Measurements from ENCODE around the gene EBP. TPM values are rescaled to one million over a fixed set of nuclear protein-coding genes. Genes with fewer than 3 reads are reported as not detected.

EBP gene
- total and polyA plus RNA-seq, 9 of the 15 experiments (the other 6 are each of a cell fraction or from before 2014, with no cell fraction given), result 228 to 987 (median 274) TPM

- no peak overlapping the region for H3K9ac ChIP-seq (ENCODE audit: insufficient read depth in 1 of 2, low read depth in 2 of 2, low read length in 2 of 2)
- no peak overlapping the region for H3K27ac ChIP-seq (ENCODE audit: extremely low read depth, low read depth, low read length)
- no peak overlapping the region for H3K4me2 ChIP-seq (ENCODE audit: insufficient read depth, low read length)
- no peaks in the 10 kb centered on the region; the same call in 2 of the 3 replicates for H3K36me3 ChIP-seq (ENCODE audit: control insufficient read depth, insufficient read depth, low read length)
- peaks cover 4% of the 10 kb centered on the region for H3K9me1 ChIP-seq (ENCODE audit: control insufficient read depth, insufficient read depth, low read length)
- no peak for FAIRE-seq
- WGBS (ENCODE audit: insufficient coverage, low coverage, missing lambda C conversion rate), result 73% methylated on average over 13 of the region's 20 CpGs
- ChIA-PET CTCF (ENCODE audit: low intra/inter-chr PET ratio) (no interaction called here), POLR2A (no interaction called here)
- H3K4me1 ChIP-seq (replicated peaks in 1 of 2; ENCODE audit: control insufficient read depth in 2 of 2, insufficient read depth in 2 of 2, low read length in 2 of 2), result peaks cover 17 to 47% of the 10 kb centered on the region in 2 experiments; a peak in 4 of 5 replicates
- H4K20me1 ChIP-seq (replicated peaks; ENCODE audit: control insufficient read depth, insufficient read depth, low read length), result no peaks in the 10 kb centered on the region
- in situ Hi-C loops (cut with MboI), result no loop called here
- no peak for DNase-seq (ENCODE audit: extremely low read depth in 1 of 4, low spot score in 3 of 4)
- no TSS peak for BruUV-seq (replicated peaks)
- no peak for ATAC-seq
- no peaks in the 10 kb centered on the region for H3K9me3 ChIP-seq (replicated peaks; ENCODE audit: control insufficient read depth, insufficient read depth, low read depth, low read length)
- no peaks in the 10 kb centered on the region for H3K27me3 ChIP-seq (ENCODE audit: control insufficient read depth in 2 of 2, insufficient read depth in 2 of 2, low read length in 2 of 2)
- no peak overlapping the region for H2AFZ ChIP-seq (ENCODE audit: low read depth, low read length)
- intact Hi-C loops (cut with micrococcal nuclease), result no loop called here
- no peak for TF ChIP-seq SIRT6 (IDR thresholded peaks at IDR 0.05; ENCODE audit: low read depth, low read length)
- H3K4me3 ChIP-seq, result no peak overlapping the region
- peaks cover 5% of the 10 kb centered on the region; the same call in 2 of the 3 replicates for H3K79me2 ChIP-seq (ENCODE audit: control insufficient read depth, insufficient read depth, low read length)
Observed at GRCh38 chrX:48512371-48512935, 9.2 kb upstream of the EBP start.

- H2AFZ ChIP-seq (ENCODE audit: low read depth, low read length), result 0 out of 2 replicates have a peak overlapping the region, but pooled peaks have one; percentile 5
- peak overlapping the region in 1 of 2 experiments; percentile 64; a peak in 1 of 4 replicates for H3K9ac ChIP-seq (ENCODE audit: insufficient read depth in 1 of 2, low read depth in 2 of 2, low read length in 2 of 2)
- H3K4me3 ChIP-seq, result no peak overlapping the region
- H3K27me3 ChIP-seq (ENCODE audit: control insufficient read depth in 2 of 2, insufficient read depth in 2 of 2, low read length in 2 of 2), result no peaks in the 10 kb centered on the region
- ATAC-seq, result peak; percentile 32
- H4K20me1 ChIP-seq (replicated peaks; ENCODE audit: control insufficient read depth, insufficient read depth, low read length), result no peaks in the 10 kb centered on the region
- H3K9me1 ChIP-seq (ENCODE audit: control insufficient read depth, insufficient read depth, low read length), result peaks cover 4% of the 10 kb centered on the region
- in situ Hi-C loops (cut with MboI) (no loop called here), intact Hi-C loops (cut with micrococcal nuclease) (no loop called here)
- peak; percentile 18 to 43 (median 26) for DNase-seq (ENCODE audit: extremely low read depth in 1 of 4, low spot score in 3 of 4)
- POLR2A ChIA-PET, result no interaction called here
- H3K27ac ChIP-seq (ENCODE audit: extremely low read depth, low read depth, low read length), result no peak overlapping the region
- no peaks in the 10 kb centered on the region; the same call in 2 of the 3 replicates for H3K36me3 ChIP-seq (ENCODE audit: control insufficient read depth, insufficient read depth, low read length)
- H3K9me3 ChIP-seq (replicated peaks; ENCODE audit: control insufficient read depth, insufficient read depth, low read depth, low read length), result no peaks in the 10 kb centered on the region
- H3K79me2 ChIP-seq (ENCODE audit: control insufficient read depth, insufficient read depth, low read length), result no peaks in the 10 kb centered on the region
- BruUV-seq (replicated peaks), result no TSS peak
- H3K4me1 ChIP-seq (replicated peaks in 1 of 2; ENCODE audit: control insufficient read depth in 2 of 2, insufficient read depth in 2 of 2, low read length in 2 of 2), result peaks cover 17 to 42% of the 10 kb centered on the region in 2 experiments; a peak in 4 of 5 replicates
- peak overlapping the region; percentile 36 for H3K4me2 ChIP-seq (ENCODE audit: insufficient read depth, low read length)
- CTCF ChIA-PET (ENCODE audit: low intra/inter-chr PET ratio), result no interaction called here
- 5% methylated on average over 4 of the region's 4 CpGs for WGBS (ENCODE audit: insufficient coverage, low coverage, missing lambda C conversion rate)
- TF ChIP-seq MAFG (tag; conservative IDR thresholded peaks at IDR 0.05) (0 out of 2 replicates have a peak, but pooled peaks have one; percentile 28), C11orf30 (IDR thresholded peaks at IDR 0.05; ENCODE audit: low read depth) (peak; percentile 55; the same call in 1 of the 2 replicates), ZNF316 (IDR thresholded peaks at IDR 0.05) (peak; percentile 62), ZNF76 (CRISPR knock-in tag; IDR thresholded peaks at IDR 0.05; ENCODE audit: borderline replicate concordance) (no peak), PCBP1 (IDR thresholded peaks at IDR 0.05; ENCODE audit: low read depth, low read length, poor library complexity, severe bottlenecking) (no peak), FOSL1 (tag; conservative IDR thresholded peaks at IDR 0.05) (peak; percentile 25; the same call in 1 of the 2 replicates), ZBTB17 (CRISPR knock-in tag; IDR thresholded peaks at IDR 0.05) (no peak), ARID1B (IDR thresholded peaks at IDR 0.05) (0 out of 2 replicates have a peak, but pooled peaks have one; percentile 33), CBFA2T3 (IDR thresholded peaks at IDR 0.05) (peak; percentile 42; the same call in 1 of the 2 replicates), ZBTB7A (IDR thresholded peaks at IDR 0.05; ENCODE audit: borderline replicate concordance, control insufficient read depth, low read depth, low read length) (0 out of 2 replicates have a peak, but pooled peaks have one; percentile 4), JUND (IDR thresholded peaks at IDR 0.05; ENCODE audit: borderline replicate concordance, low read depth, low read length) (no peak), JUND (tag; IDR thresholded peaks at IDR 0.05; ENCODE audit: borderline replicate concordance, low read depth, low read length) (0 out of 3 replicates have a peak, but pooled peaks have one; percentile 33), DPF2 (IDR thresholded peaks at IDR 0.05) (peak; percentile 32; the same call in 1 of the 2 replicates), ESRRA (IDR thresholded peaks at IDR 0.05; ENCODE audit: borderline replicate concordance, low read depth) (no peak), L3MBTL2 (IDR thresholded peaks at IDR 0.05) (peak; percentile 33; the same call in 1 of the 2 replicates)
- no peak for FAIRE-seq
Observed at GRCh38 chrX:48513670-48514069, 7.9 kb upstream of the EBP start.
